ENCODE results near the gene PLEKHM1. TPM values are rescaled to one million over a fixed set of nuclear protein-coding genes. Genes with fewer than 3 reads are reported as not detected.

PLEKHM1 gene
- total and polyA plus RNA-seq, 2 experiments from 2014 or later: 15.3 to 26.0 TPM

GRCh38 chr17:45409659-45410076 lies 80.9 kb downstream of the PLEKHM1 start:
- DNase-seq: no peak
- in situ Hi-C loops (cut with MboI): no loop called here
- no peaks in the 10 kb centered on the region for H3K9me3 ChIP-seq (ENCODE audit: low read depth)
- no peaks in the 10 kb centered on the region for H3F3A ChIP-seq (ENCODE audit: insufficient read depth)
- no peaks in the 10 kb centered on the region for H3K9me2 ChIP-seq (ENCODE audit: insufficient read depth)
- H3K79me2 ChIP-seq (ENCODE audit: insufficient read depth): no peaks in the 10 kb centered on the region
- no peak overlapping the region for H3K9ac ChIP-seq
- no peaks in the 10 kb centered on the region for H3K4me1 ChIP-seq (ENCODE audit: insufficient read depth)
- H3K27me3 ChIP-seq (replicated peaks; ENCODE audit: insufficient read depth): 0 out of 2 replicates have a peak, but pooled peaks cover 6% of the 10 kb centered on the region
- H4K20me1 ChIP-seq (ENCODE audit: insufficient read depth): no peaks in the 10 kb centered on the region
- H2AFZ ChIP-seq: no peak overlapping the region
- H3K36me3 ChIP-seq (ENCODE audit: low read depth): no peaks in the 10 kb centered on the region
- H3K4me3 ChIP-seq: no peak overlapping the region
- no peak overlapping the region for H3K4me2 ChIP-seq (ENCODE audit: unreplicated experiment)
- 83 to 93% methylated on average over 4 to 5 of the region's 5 CpGs for WGBS, 2 experiments (ENCODE audit: low coverage in 1 of 2, low lambda C conversion rate in 2 of 2, missing lambda C conversion rate in 2 of 2)
- TF ChIP-seq EZH2 (IDR thresholded peaks at IDR 0.05; ENCODE audit: insufficient read depth, poor library complexity, severe bottlenecking) (no peak), EZH2phosphoT487 (IDR thresholded peaks at IDR 0.05; ENCODE audit: insufficient read depth, low read depth) (no peak)
- no peak overlapping the region for H3K27ac ChIP-seq

GRCh38 chr17:45408611-45409421 lies 81.7 kb downstream of the PLEKHM1 start:
- no peaks in the 10 kb centered on the region for H3K79me2 ChIP-seq (ENCODE audit: insufficient read depth)
- WGBS, 2 experiments (ENCODE audit: low coverage in 1 of 2, low lambda C conversion rate in 2 of 2, missing lambda C conversion rate in 2 of 2): 76 to 79% methylated on average over 11 of the region's 11 CpGs
- no peaks in the 10 kb centered on the region for H4K20me1 ChIP-seq (ENCODE audit: insufficient read depth)
- in situ Hi-C loops (cut with MboI): no loop called here
- DNase-seq: no peak
- no peak overlapping the region for H3K27ac ChIP-seq
- H3K36me3 ChIP-seq (ENCODE audit: low read depth): no peaks in the 10 kb centered on the region
- H3K4me2 ChIP-seq (ENCODE audit: unreplicated experiment): no peak overlapping the region
- no peak overlapping the region for H3K9ac ChIP-seq
- H3K9me3 ChIP-seq (ENCODE audit: low read depth): no peaks in the 10 kb centered on the region
- no peaks in the 10 kb centered on the region for H3K9me2 ChIP-seq (ENCODE audit: insufficient read depth)
- no peak for TF ChIP-seq EZH2phosphoT487 (IDR thresholded peaks at IDR 0.05; ENCODE audit: insufficient read depth, low read depth)
- TF ChIP-seq EZH2 (IDR thresholded peaks at IDR 0.05; ENCODE audit: insufficient read depth, poor library complexity, severe bottlenecking): no peak
- no peak overlapping the region for H3K4me3 ChIP-seq
- 0 out of 2 replicates have a peak, but pooled peaks cover 6% of the 10 kb centered on the region for H3K27me3 ChIP-seq (replicated peaks; ENCODE audit: insufficient read depth)
- H3F3A ChIP-seq (ENCODE audit: insufficient read depth): no peaks in the 10 kb centered on the region
- no peak overlapping the region for H2AFZ ChIP-seq
- H3K4me1 ChIP-seq (ENCODE audit: insufficient read depth): no peaks in the 10 kb centered on the region

- no peaks in the 10 kb centered on the region for H3F3A ChIP-seq (ENCODE audit: insufficient read depth)
- H3K27me3 ChIP-seq (replicated peaks; ENCODE audit: insufficient read depth): 0 out of 2 replicates have a peak, but pooled peaks cover 6% of the 10 kb centered on the region
- DNase-seq: no peak
- H3K9me3 ChIP-seq (ENCODE audit: low read depth): no peaks in the 10 kb centered on the region
- H2AFZ ChIP-seq: peak overlapping the region; percentile 71; the same call in 1 of the 2 replicates
- H3K79me2 ChIP-seq (ENCODE audit: insufficient read depth): no peaks in the 10 kb centered on the region
- H3K36me3 ChIP-seq (ENCODE audit: low read depth): no peaks in the 10 kb centered on the region
- in situ Hi-C loops (cut with MboI): no loop called here
- TF ChIP-seq EZH2 (IDR thresholded peaks at IDR 0.05; ENCODE audit: insufficient read depth, poor library complexity, severe bottlenecking) (no peak), EZH2phosphoT487 (IDR thresholded peaks at IDR 0.05; ENCODE audit: insufficient read depth, low read depth) (no peak)
- H3K27ac ChIP-seq: no peak overlapping the region
- no peak overlapping the region for H3K4me2 ChIP-seq (ENCODE audit: unreplicated experiment)
- H3K9ac ChIP-seq: no peak overlapping the region
- no peaks in the 10 kb centered on the region for H3K4me1 ChIP-seq (ENCODE audit: insufficient read depth)
- 69% methylated on average over 7 of the region's 7 CpGs for WGBS, 2 experiments (ENCODE audit: low coverage in 1 of 2, low lambda C conversion rate in 2 of 2, missing lambda C conversion rate in 2 of 2)
- H4K20me1 ChIP-seq (ENCODE audit: insufficient read depth): no peaks in the 10 kb centered on the region
- no peaks in the 10 kb centered on the region for H3K9me2 ChIP-seq (ENCODE audit: insufficient read depth)
- peak overlapping the region; percentile 51; the same call in 1 of the 2 replicates for H3K4me3 ChIP-seq
Measured at GRCh38 chr17:45406107-45406506, 84.4 kb downstream of the PLEKHM1 start.

GRCh38 chr17:45405250-45406086 lies 85.1 kb downstream of the PLEKHM1 start:
- no peaks in the 10 kb centered on the region for H3K4me1 ChIP-seq (ENCODE audit: insufficient read depth)
- H4K20me1 ChIP-seq (ENCODE audit: insufficient read depth): no peaks in the 10 kb centered on the region
- WGBS, 2 experiments (ENCODE audit: low coverage in 1 of 2, low lambda C conversion rate in 2 of 2, missing lambda C conversion rate in 2 of 2): 22 to 25% methylated on average over 35 to 38 of the region's 48 CpGs
- H3K36me3 ChIP-seq (ENCODE audit: low read depth): no peaks in the 10 kb centered on the region
- no peaks in the 10 kb centered on the region for H3K9me3 ChIP-seq (ENCODE audit: low read depth)
- no peaks in the 10 kb centered on the region for H3F3A ChIP-seq (ENCODE audit: insufficient read depth)
- H3K9me2 ChIP-seq (ENCODE audit: insufficient read depth): no peaks in the 10 kb centered on the region
- H3K79me2 ChIP-seq (ENCODE audit: insufficient read depth): no peaks in the 10 kb centered on the region
- in situ Hi-C loops (cut with MboI): no loop called here
- peak overlapping the region; percentile 71 for H2AFZ ChIP-seq
- H3K4me3 ChIP-seq: peak overlapping the region; percentile 51
- no peak overlapping the region for H3K27ac ChIP-seq
- no peak overlapping the region for H3K4me2 ChIP-seq (ENCODE audit: unreplicated experiment)
- H3K27me3 ChIP-seq (replicated peaks; ENCODE audit: insufficient read depth): 0 out of 2 replicates have a peak, but pooled peaks cover 6% of the 10 kb centered on the region
- peak; percentile 40 for DNase-seq
- TF ChIP-seq EZH2phosphoT487 (IDR thresholded peaks at IDR 0.05; ENCODE audit: insufficient read depth, low read depth) (no peak), EZH2 (IDR thresholded peaks at IDR 0.05; ENCODE audit: insufficient read depth, poor library complexity, severe bottlenecking) (no peak)
- H3K9ac ChIP-seq: no peak overlapping the region; the same call in 1 of the 2 replicates

All from GM23248 (cell line).